GM19397 (cell line): Measurements from ENCODE around the gene ROS1.
"Not testable (repeated sequence)": the region's sequence is repeated elsewhere in the genome, so short reads cannot be mapped to it uniquely, and the experiment has no call there.

Experiments
- ATAC-seq: cut with Tn5 transposase; IDR thresholded peaks from one replicate; pipeline ENCODE4 v1.9.1; 2021; ENCODE audit warnings: mild to moderate bottlenecking, moderate library complexity; ENCODE audit not compliant: unreplicated experiment

ROS1 gene

DNA sequence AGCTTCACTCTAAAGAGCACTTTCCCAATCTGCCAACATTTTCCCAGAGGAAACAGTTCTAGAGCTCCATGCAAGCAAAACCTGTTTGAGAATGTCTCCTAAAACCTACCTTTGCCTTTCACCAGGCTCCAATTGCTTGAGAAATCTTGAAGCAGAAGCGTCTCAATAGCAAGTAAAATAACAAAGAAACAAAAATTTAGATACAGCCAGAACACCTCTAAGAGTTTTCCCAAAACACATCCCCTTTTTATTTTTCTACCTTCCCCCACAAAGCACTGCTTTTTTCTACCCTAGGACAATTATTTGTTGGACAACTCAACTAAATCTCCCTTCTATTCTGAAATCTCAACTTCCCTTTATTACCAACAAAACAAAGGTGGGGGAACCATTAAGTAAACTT is 156.8 kb downstream of the ROS1 start:
- no peak for ATAC-seq

DNA sequence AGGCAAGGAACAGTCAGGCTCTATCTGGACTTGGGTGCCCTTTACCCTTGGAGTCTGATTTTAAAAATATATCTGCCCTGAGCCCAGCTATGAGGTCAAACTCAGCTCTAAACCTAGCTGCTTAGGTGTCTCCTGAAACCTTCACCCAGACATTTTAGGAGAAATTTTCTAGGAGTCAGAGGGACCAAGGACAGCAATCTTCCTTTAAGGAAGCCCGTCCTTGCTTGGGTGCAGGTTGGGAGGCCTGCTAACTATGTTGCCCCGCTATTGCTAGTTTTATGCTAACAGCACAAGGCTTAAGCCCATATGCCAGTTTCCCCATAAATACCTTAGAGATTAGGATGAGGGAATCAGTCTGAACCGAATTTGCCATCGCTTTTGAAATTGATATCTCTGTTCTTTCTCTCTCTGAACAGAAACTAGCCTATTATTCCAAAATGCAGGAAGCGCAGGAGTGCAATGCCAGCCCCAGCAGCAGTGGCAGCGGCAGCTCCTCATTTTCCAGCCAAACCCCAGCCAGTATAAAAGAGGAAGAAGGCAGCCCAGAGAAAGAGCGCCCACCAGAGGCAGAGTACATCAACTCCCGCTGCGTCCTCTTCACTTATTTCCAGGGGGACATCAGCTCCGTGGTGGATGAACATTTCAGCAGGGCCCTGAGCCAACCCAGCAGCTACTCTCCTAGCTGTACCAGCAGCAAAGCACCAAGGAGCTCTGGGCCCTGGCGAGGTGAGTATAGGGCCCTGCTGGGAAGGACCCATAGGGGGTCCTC is 157.8 kb downstream of the ROS1 start:
- ATAC-seq: no peak

DNA sequence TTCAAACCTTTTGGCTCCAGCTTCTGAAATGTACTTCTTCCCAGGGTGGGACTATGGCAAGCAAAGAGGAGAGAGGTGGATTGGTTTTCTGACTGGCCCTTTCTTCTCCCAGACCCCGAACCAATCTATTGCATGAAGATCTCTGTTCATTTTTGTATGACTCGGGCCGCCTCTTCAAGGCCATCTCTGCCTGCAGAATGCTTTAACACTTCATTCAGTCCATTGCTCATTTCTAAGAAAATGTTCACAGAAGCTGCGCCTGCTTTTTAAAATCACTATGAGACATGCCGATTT is 158.7 kb downstream of the ROS1 start:
- ATAC-seq: no peak

DNA sequence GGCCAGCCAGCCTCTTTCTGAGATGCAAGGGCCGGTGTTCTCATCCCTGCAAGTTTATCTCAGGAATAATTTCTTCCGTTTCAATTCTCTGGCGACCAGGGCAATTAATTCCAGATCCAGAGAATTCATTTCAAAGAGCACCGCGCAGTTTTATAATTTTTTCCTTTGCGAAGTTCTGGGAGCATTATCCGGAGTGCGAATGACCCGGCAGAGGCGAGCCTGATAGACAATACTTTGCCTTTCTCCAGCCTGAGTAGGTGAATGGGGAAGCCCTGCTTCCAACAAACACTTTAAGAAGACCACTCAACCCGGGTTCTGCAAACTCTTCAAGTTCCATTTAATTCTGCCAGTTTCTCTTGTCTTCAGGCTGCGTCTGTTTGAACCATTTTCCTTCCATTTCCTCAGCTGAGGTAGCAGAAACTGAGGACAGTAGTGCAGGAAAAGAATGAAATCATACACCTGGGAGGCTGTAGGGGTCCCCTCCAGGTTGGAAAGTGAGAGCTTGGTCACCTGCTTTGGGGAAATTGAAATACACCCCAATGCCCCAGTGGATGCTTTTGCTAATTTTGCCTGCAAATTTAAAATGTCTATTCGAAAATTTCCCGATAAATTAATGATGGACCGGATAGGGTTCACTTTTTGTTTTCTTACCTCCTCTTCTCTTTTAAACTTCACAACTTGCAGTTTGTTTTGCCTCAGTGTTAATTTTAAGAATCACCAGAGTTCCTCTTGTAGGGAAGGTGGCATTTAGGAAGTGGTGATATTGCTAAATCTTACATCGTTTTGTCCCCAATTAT is 159.3 kb downstream of the ROS1 start:
- no peak for ATAC-seq

DNA sequence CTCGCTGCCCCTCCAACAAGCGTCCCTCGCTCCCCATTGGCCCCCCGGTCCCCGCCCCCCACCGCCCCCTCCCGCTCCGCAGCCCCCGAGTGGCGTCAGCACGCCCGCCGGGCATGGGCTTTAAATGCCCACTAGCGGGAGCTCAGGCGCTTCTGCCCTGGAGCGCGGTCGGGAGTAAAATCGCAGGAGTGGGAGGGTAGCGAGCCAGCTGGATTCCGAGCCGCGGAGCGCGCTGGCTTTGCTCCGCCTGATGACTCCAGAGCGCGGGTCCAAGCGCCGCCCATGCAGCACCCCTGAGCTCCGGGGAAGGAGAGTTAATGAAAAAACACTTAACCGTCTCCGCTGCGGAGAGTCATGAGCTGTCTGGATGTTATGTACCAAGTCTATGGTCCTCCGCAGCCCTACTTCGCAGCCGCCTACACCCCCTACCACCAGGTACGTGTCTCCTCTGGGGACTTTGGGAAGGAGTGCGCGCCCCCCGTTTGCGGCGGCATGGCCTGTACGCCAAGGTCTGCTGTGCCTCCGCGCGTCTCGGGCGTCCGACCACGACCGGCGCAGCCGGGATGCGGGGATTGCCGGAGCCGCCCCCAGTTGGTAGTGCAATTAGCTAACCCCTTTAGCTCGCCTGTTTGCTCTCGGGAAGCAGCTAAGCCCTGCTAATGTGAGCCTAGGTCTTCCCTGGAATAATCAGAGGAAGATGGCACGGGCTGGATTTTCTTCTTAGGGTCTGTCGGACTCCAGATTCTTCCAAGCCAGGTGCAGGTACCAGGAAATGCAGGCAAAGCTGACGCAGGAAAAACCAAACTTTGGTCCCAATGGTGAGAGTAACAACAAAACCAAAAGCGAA is 160.1 kb downstream of the ROS1 start, which contains the start of gene VGLL2:
TSS of gene VGLL2 (plus strand) at position 149 of the 847 bp plus-strand sequence. CDS start at position 355, 206 bp downstream.
- ATAC-seq: no peak

DNA sequence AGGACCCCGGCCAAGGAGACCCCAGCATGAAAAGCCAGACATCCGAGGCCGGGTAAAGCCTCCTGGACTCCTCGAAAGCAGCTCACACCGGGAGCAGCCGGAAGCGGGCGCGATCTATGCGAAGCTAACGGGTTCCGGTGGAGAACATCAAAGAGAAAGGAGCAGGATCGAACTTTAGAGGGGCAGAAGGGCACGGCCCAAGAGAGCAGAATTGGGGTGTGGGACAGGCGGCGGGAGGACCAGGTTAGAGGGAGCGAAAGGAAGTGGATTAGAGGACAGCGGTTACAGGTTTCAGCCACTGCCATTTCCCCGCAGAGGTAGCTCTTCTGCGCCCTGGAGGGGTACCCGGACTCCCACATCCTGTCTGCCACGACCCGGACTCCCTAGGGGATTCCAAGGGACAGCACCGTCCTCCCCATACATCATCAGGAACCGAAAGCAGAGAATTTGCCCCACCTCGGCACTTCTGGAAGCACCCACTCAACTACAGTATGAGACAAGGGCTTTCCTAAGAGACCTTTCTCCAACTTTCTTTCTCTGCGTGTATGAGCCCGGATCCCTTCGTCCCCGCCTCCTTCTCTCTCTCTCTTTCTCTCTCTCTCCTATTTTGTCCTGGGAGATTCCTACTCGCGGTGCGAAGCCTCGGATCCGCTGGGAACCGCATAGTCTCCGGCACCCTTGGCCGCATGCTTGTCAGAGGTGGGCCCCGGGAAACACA is 160.9 kb downstream of the ROS1 start:
- ATAC-seq: peak; percentile 49

DNA sequence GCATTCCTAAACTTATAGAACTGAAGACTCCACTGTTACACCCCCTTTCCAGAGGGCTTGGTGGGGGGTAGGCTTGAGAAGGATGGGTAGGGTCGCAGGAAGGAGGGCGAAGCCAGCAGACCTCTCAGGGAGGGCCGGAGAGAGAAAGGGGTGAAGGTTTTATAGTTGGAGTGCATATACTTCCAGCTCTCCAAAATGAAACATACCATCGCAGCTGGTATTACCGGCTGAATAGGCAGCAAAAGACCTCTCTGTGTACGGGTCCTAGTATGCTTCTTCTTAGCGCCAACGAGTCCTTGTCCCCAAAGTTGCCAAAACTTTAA is 161.4 kb downstream of the ROS1 start:
- peak; percentile 5 for ATAC-seq

DNA sequence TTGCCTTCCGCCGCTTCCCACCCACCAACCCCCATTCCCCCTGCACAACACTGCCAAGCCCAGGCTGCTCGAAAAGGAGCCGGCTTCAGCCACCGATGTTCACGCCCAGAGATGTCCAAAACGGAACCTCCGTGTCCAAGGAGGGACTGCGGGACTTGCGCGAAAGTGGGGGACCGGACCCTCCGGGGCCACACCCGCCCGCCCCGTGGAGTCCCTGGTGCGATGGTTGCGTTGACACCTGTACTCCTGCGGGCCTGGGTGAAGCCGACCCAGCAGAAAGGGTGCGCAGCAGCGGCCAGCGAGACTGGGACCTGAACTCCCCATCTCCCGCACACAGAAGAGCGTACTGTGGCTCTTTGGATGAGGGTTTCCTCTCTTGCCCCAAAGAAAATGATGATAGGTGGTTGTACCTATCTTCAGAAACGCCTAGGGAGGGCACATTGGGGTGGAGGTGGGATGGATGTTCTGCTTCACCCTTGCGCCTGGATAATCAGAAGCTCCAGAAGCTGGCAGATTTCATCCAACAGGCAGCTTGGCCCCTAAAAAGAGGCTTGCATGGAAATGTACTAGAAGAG is 162.3 kb downstream of the ROS1 start:
- no peak for ATAC-seq

DNA sequence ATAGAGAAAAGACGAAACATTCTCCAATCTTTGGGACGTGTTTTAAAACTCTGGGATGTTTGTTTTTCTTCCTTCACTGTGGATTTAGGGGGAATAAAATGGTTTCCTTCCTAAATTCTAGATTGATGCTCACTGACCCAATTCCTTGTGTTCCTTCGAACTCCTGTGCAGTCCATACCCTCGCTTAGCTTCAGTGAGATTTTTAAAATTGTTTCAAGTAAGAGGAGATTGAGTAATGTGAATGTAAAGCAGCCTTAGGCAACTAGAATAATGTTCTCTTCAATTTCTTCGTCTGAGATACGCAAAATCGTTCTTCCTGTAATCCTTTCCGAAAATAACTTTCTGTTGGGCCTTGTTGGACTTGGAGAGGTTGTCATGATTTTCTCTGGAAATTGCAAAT is 162.9 kb downstream of the ROS1 start:
- ATAC-seq: no peak

DNA sequence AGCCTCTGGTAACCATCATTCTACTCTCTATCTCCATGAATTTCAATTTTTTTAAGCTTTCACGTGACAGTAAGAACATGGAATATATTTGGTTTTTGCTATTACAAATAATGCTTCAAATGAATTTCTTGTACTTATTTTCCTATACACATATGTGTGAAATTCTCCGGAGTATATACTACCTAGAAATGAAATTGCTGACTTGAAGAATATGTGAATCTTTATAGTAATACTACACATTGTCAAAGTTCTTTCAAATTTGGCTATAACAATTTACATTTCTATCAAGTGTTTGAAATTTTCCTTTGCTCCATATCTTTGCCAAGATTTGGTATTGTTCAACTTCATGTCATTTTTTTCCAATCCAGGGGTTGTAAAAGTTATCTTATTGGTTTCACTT is 172.0 kb downstream of the ROS1 start:
- no peak for ATAC-seq

DNA sequence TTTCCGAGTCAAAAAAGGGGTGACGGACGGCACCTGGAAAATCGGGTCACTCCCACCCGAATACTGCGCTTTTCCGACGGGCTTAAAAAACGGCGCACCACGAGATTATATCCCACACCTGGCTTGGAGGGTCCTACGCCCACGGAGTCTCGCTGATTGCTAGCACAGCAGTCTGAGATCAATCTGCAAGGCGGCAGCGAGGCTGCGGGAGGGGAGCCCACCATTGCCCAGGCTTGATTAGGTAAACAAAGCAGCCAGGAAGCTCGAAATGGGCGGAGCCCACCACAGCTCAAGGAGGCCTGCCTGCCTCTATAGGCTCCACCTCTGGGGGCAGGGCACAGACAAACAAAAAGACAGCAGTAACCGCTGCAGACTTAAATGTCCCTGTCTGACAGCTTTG is 180.8 kb downstream of the ROS1 start:
- not testable (repeated sequence) for ATAC-seq

DNA sequence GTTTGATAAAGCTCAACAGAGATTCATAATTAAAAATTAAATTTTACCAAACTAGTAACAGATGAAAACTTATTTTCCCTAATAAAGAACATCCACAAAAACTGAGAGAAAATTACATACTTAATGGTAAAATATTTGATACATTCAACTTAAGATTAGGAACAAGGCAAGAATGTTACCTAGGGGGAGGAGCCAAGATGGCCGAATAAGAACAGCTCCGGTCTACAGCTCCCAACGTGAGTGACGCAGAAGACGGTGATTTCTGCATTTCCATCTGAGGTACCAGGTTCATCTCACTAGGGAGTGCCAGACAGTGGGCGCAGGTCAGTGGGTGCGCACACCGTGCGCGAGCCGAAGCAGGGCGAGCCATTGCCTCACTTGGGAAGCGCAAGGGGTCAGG is 181.2 kb downstream of the ROS1 start:
- not testable (repeated sequence) for ATAC-seq
